NCI-H2029 treated with DMSO at 0.1 percent for 48 hours (cell line): ENCODE data around the gene GALNT7.

ENCODE experiments used
- DNase-seq: peaks from one replicate; lab custom pipeline; 2025; lab: John Stamatoyannopoulos, UW

The GALNT7 gene

DNA sequence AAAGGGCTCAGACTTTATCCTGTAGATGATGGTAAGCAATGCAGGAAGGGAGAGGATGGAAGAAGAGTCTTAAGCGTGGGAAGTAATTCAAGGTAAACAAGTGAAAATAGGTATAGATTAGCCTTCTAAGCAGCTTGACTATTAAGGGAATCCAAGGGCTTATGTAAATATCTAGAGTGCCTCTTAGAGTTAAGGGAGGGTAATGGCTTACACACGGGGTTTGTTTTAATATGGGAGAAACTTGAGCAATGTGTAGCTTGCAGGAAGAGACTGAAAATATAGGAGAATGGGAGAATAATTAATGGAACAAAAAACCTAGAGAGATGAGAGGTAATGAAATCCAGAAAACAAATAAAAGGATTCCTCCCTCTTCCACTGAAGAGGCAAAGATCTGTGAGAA lies 189.3 kb downstream of the GALNT7 start:
- DNase-seq = peak; percentile 26

DNA sequence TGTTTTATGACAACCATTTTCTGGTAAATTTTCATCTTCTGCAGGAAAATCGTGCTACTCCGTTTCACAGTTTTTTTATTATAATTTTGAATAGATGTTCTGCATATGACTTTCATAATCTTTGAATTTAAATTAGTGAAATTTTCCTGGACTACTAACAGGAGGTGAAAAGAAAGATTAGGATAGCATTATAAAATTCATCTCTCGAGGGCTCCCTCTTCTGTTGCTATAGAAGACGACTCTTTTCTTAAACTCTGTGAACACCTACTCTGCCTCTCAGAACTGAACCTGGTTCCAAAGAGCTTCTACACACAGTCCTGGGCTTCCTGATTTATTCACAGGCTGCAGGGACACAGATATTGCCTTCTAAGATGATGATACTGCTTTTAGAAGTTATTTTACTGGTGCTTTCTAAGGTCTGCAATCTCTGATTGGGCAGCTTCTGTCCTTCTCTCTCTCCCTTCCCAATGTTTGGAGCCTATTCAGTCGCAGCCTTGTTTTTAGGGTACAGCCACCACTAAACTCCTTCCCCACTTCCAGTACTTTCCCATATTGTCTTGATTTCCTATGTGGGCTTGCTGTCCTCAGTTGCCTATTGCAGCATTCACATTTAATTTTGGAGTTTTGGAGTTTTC lies 192.1 kb downstream of the GALNT7 start:
- no peak for DNase-seq

DNA sequence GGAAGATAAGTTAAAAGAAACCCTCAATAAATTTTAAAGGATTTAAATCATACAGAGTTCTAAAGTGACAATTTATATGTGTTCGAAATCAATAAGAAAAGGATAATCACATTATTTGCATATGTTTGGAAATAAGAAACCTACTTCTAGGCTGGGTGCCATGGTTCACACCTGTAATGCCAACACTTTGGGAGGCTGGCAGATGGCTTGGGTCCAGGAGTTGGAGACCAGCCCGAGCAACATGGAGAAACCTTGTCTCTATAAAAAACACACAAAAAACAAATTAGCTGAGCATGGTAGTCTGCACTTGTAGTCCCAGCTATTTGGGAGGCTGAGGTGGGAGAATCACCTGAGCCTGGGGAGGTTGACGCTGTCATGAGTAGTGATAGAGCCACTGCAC lies 194.1 kb downstream of the GALNT7 start:
- DNase-seq = peak; percentile 69

DNA sequence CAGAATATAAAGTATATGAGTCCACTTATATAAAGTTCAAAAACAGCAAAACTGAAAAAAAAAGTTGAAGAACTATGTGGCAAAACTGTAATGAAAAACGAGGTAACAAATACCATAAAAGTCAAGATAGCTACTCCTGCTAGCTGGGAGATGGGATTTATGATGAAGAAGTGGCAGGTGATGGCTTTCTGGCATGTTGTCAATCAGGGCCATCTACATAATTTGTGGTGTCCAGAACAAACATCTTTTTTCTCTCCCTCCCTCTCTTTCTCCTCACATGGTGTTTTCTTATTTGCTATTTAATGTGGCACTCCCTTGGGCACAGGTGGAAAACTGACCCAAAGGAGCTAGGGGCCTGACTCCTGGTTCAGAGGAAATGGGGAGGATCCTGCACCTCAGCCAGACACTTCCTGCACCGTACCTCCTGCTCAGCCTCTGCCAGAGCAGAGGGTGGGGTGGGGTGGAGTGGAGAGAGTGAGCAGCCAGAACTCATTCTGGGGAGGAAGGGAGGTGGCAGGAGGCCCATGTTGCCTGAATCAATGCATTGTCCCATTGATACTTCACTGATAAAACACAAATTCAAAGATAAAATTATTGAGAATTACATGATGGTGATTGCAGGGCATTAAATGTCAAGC lies 196.9 kb downstream of the GALNT7 start:
- peak; percentile 55 for DNase-seq

DNA sequence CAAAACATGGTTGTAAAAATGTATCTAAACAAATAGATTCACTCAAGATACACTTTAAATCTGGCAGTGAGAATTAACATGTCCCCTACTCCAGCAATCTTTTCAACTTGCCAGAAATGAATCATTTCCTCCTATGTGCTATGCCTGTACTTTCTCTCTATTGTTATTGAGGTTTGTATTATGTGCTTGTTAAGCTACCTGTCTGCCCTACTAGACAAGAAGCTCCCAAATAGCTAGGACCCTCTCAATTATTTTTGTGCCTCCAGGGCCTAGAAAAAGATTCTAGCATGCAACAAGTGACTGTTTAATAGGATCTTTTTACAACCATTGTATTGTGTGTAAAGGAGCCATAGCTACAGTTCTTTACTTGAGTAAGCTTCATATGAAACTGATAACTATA lies 198.7 kb downstream of the GALNT7 start:
- DNase-seq = no peak

DNA sequence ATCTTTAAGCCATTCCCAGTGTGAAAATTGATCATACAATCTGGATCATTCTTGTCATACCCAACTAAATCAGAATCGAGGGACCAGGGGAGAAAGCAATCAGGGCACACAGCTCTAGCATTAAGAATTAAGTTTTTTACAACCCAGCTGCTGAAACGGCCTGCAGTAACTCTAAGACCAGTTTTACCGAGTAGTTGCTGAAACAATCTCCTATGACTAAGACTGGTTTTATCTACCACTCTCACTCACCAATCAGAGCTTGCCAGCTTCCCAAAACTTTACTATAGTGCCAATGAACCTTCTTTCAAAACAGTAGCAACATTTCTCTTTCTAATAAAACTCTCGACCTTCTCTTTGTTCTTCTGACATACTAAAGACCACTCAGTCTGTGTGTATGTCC lies 199.3 kb downstream of the GALNT7 start:
- no peak for DNase-seq

DNA sequence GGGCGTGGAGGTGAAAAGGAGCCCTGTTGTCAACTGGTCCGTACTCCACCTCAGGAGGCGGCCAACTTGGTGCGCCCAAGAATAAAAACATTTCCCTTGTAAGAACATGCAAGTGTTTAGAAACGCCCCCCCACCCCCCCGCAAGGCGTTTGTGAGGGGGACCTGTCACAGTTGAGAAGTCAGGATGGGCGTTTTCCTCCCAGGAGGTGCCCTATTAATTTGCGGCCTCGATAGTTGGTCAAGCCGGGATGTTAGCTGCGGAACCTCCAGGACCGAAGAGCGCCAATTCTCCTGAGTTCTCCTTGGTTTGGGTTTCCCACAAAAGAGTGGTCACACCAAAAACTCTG lies 201.5 kb downstream of the GALNT7 start:
- DNase-seq = no peak

DNA sequence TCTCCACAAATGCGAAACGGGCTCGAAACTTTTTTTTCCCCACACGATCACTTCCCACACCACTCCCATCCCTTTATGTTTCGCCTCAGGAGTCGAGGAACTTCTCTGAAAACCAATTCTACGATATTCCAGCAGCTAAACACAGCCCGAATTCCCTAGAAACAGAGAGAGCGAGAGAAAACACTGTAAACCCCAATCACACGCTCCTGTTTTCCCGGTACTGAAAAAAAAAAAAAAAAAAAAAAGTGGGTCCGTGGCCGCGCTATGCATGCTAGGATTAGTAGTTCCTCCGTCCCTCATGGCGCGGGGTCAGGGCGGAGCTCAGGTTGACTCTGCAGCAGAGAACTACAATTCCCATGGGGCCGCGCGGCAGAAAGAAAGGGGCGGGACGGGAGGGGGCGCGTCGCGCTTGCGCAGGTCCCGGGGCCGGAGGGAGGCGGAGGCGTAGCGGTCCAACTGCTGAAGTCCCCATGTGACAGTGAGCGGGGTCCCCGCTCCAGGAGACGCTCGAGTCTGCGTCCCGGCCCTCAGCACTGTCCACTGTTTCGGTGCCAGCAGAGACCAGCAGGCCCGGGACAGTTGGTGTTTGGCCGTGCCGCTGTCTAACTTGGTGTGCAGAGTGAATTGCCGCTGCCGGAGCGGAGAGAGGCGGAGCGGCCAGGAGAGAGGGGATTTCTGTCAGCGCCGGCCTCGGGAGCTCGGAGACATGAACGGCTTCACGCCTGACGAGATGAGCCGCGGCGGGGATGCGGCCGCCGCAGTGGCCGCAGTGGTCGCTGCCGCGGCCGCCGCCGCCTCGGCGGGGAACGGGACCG lies 202.1 kb downstream of the GALNT7 start, which contains the start of gene SAP30:
Gene SAP30, plus strand, starts transcription at position 478 of the 815 bp plus-strand sequence. Its CDS starts 229 bp downstream, at position 707.
- peak; percentile 81 for DNase-seq

DNA sequence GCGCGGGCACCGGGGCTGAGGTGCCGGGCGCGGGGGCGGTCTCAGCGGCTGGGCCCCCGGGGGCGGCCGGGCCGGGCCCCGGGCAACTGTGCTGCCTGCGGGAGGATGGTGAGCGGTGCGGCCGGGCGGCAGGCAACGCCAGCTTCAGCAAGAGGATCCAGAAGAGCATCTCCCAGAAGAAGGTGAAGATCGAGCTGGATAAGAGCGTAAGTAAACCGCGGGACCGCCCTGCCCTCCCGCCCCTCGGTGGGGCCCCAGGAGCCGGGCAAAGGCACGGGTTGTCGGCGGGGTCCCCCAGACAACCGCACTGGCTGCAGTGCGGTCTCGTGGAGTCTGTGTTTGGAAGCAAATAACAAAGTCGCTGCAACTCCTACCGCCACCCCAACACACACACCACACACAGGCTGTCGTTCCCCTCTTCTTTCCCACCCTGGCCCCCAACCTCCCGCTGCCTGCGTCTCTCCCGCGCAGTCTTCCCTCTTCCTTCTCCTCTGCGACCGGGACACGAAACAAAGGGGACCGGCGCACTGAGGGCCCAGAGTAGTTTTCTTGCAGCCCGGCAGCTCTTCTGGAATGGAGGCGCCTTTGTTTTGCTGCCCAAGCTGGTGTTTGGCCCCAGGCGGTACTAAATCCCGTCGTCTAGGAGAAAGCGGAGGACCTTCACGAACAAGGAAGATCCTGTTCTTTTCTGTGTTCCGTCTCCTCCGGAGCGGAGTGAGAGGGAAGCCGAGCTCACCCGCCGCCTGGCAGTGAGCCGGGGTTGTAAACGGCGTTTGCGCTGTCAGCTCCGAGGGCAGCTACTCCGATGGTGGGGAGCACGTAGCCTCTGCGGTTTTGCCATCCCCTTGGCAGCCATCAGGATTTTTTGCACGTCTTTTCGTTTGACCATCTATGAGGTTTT lies 202.9 kb downstream of the GALNT7 start:
- DNase-seq = peak; percentile 52
